ENCODE data around the gene SLC36A2.
A peak's percentile ranks its signal among the peaks of the same experiment; 100 is the strongest.

The SLC36A2 gene

GRCh38 chr5:151281001-151281639 is 66.2 kb downstream of the SLC36A2 start:
- DNase-seq = no peak

GRCh38 chr5:151280443-151280842 is 66.9 kb downstream of the SLC36A2 start:
- DNase-seq = no peak

GRCh38 chr5:151278845-151279244 is 68.5 kb downstream of the SLC36A2 start:
- no peak for DNase-seq

- no peak for DNase-seq
Observed at GRCh38 chr5:151275803-151276202, 71.6 kb downstream of the SLC36A2 start.

- DNase-seq = peak; percentile 72
Observed at GRCh38 chr5:151274666-151275065, 72.7 kb downstream of the SLC36A2 start.

GRCh38 chr5:151271336-151271735 is 76.0 kb downstream of the SLC36A2 start:
- DNase-seq = no peak

GRCh38 chr5:151270599-151270998 is 76.8 kb downstream of the SLC36A2 start:
- peak; percentile 9 for DNase-seq

- no peak for DNase-seq
Observed at GRCh38 chr5:151267491-151268260, 79.7 kb downstream of the SLC36A2 start.

All from DMS53 (cell line).